SK-N-SH (cell line): ENCODE results near the gene GNAT2. TPM values are rescaled to one million over a fixed set of nuclear protein-coding genes. Genes with fewer than 3 reads are reported as not detected.
A peak's percentile ranks its signal among the peaks of the same experiment; 100 is the strongest.

Experiments
- CTCF ChIA-PET: fragments of 300-600, 350-600 bp; formaldehyde crosslinking; extraction: SDS; loops from one replicate; lab custom pipeline; 2021; lab: Yijun Ruan, JAX
- POLR2A ChIA-PET: fragments of 350-600 bp; sonication (Branson Sonifier 250); formaldehyde crosslinking; extraction: SDS; loops from one replicate; lab custom pipeline; 2020; ENCODE audit warnings: antibody characterized with exemption, inconsistent platforms; lab: Yijun Ruan, JAX
- DNase-seq: peaks from one replicate; pipeline ENCODE4 v3.0.0; 2012
- H2AFZ ChIP-seq: fragments of 200-600 bp; sonication (generic); 2 replicates; pipeline ENCODE4 v1.8.1; 2016; ENCODE audit warnings: antibody characterized with exemption, mild to moderate bottlenecking, low read depth
- H3F3A ChIP-seq: fragments of 200-600 bp; sonication (generic); replicated peaks from 2 replicates; pipeline ENCODE3; 2016; ENCODE audit warnings: antibody characterized with exemption, mild to moderate bottlenecking; ENCODE audit not compliant: insufficient read depth
- H3K27ac ChIP-seq, 2 experiments: fragments of 200-500 bp in 1 of 2; fragments of 200-600 bp in 1 of 2; sonication (Bioruptor generic) in 1 of 2; sonication (generic), shearing (Covaris generic) in 1 of 2; 2 replicates each; pipeline versions ENCODE4 v1.5.1 to v1.6.1; 2014 to 2016; ENCODE audit warnings: low read depth in 2 of 2, inconsistent platforms in 1 of 2, low read length in 1 of 2, mild to moderate bottlenecking in 1 of 2, mixed read lengths in 1 of 2
- H3K27me3 ChIP-seq: fragments of 200-600 bp; sonication (generic), shearing (Covaris generic); 2 replicates; pipeline ENCODE4 v1.6.1; 2016; ENCODE audit warnings: mixed run types; ENCODE audit not compliant: insufficient read depth
- H3K36me3 ChIP-seq, 2 experiments: fragments of 200-500 bp in 1 of 2; fragments of 200-600 bp in 1 of 2; sonication (Bioruptor generic) in 1 of 2; sonication (generic) in 1 of 2; replicated peaks in 1 of 2; 2 replicates each; pipeline versions ENCODE3 to v1.5.1; 2014 to 2016; ENCODE audit warnings: low read length in 1 of 2, mild to moderate bottlenecking in 1 of 2; ENCODE audit not compliant: insufficient read depth in 2 of 2, control insufficient read depth in 1 of 2
- H3K4me1 ChIP-seq, 2 experiments: fragments of 200-500 bp in 1 of 2; fragments of 200-600 bp in 1 of 2; sonication (Bioruptor generic) in 1 of 2; sonication (generic), shearing (Covaris generic) in 1 of 2; 2 replicates each; pipeline versions ENCODE4 v1.5.1 to v1.6.1; 2014 to 2016; ENCODE audit warnings: low read depth in 1 of 2, low read length in 1 of 2, mixed run types in 1 of 2; ENCODE audit not compliant: insufficient read depth in 2 of 2, control insufficient read depth in 1 of 2
- H3K4me2 ChIP-seq: fragments of 200-600 bp; sonication (generic), shearing (Covaris generic); 2 replicates; pipeline ENCODE4 v1.6.1; 2017; ENCODE audit warnings: mixed run types
- H3K4me3 ChIP-seq, 2 experiments: fragments of 200-500 bp in 1 of 2; fragments of 200-600 bp in 1 of 2; sonication (Bioruptor generic) in 1 of 2; sonication (generic), shearing (Covaris generic) in 1 of 2; 2 replicates each; pipeline versions ENCODE4 v1.5.1 to v1.8.1; 2014 to 2016; ENCODE audit warnings: low read depth in 2 of 2, inconsistent platforms in 1 of 2, low read length in 1 of 2, mild to moderate bottlenecking in 1 of 2, mixed read lengths in 1 of 2, moderate library complexity in 1 of 2
- H3K79me2 ChIP-seq: fragments of 200-600 bp; sonication (generic); 2 replicates; pipeline ENCODE4 v1.8.1; 2017; ENCODE audit warnings: mild to moderate bottlenecking; ENCODE audit not compliant: insufficient read depth
- H3K9ac ChIP-seq: fragments of 200-600 bp; sonication (generic); 2 replicates; pipeline ENCODE4 v1.6.1; 2017; ENCODE audit warnings: mixed run types
- H3K9me2 ChIP-seq: fragments of 200-600 bp; sonication (generic); 2 replicates; pipeline ENCODE4 v1.6.1; 2017; ENCODE audit warnings: mixed run types
- H3K9me3 ChIP-seq: fragments of 200-600 bp; sonication (generic); 2 replicates; pipeline ENCODE4 v1.6.1; 2017; ENCODE audit warnings: mixed run types, mild to moderate bottlenecking, moderate library complexity
- H4K20me1 ChIP-seq: fragments of 200-600 bp; sonication (generic); 2 replicates; pipeline ENCODE4 v1.6.1; 2017; ENCODE audit warnings: mild to moderate bottlenecking, mixed run types; ENCODE audit not compliant: insufficient read depth
- CTCF ChIP-seq: fragments of 200-600 bp; sonication (generic); IDR thresholded peaks from 2 replicates; pipeline ENCODE4 v1.6.1; 2017; ENCODE audit warnings: antibody characterized with exemption, mild to moderate bottlenecking, moderate library complexity
- EP300 ChIP-seq, 2 experiments: IDR thresholded peaks; 2 replicates each; pipeline versions ENCODE4 v1.4.0 to v1.6.1; 2012; ENCODE audit warnings: borderline replicate concordance in 1 of 2, low read depth in 1 of 2, low read length in 1 of 2
- EZH2phosphoT487 ChIP-seq: fragments of 200-600 bp; sonication (generic); IDR thresholded peaks from 2 replicates; pipeline ENCODE4 v1.6.1; 2017; ENCODE audit warnings: low read depth, mixed run types, mild to moderate bottlenecking, antibody characterized with exemption, moderate library complexity, borderline replicate concordance
- FOSL2 ChIP-seq: IDR thresholded peaks from 2 replicates; pipeline ENCODE4 v1.4.0; 2012; ENCODE audit warnings: low read depth, mild to moderate bottlenecking, moderate library complexity, borderline replicate concordance
- FOXJ3 ChIP-seq: sonication (generic); formaldehyde crosslinking; IDR thresholded peaks from 2 replicates; pipeline ENCODE4 v1.5.1; 2020; ENCODE audit warnings: mild to moderate bottlenecking, missing genetic modification reagents
- GABPA ChIP-seq: IDR thresholded peaks from 2 replicates; pipeline ENCODE4 v1.4.0; 2012; ENCODE audit warnings: low read depth, mild to moderate bottlenecking
- GATA2 ChIP-seq: sonication (generic); formaldehyde crosslinking; IDR thresholded peaks from 2 replicates; pipeline ENCODE4 v1.5.0; 2020; ENCODE audit warnings: mild to moderate bottlenecking, missing genetic modification reagents
- JUND ChIP-seq: IDR thresholded peaks from 2 replicates; pipeline ENCODE4 v1.4.0; 2012
- MEF2A ChIP-seq: IDR thresholded peaks from 2 replicates; pipeline ENCODE4 v1.4.0; 2012; ENCODE audit warnings: low read depth, borderline replicate concordance
- NFIC ChIP-seq: IDR thresholded peaks from 2 replicates; pipeline ENCODE4 v1.4.0; 2012; ENCODE audit warnings: borderline replicate concordance
- POLR2AphosphoS5 ChIP-seq: IDR thresholded peaks from 2 replicates; pipeline ENCODE4 v1.6.1; 2012; ENCODE audit warnings: low read depth, low read length
- RAD21 ChIP-seq: IDR thresholded peaks from 2 replicates; pipeline ENCODE4 v1.6.1; 2012; ENCODE audit warnings: mild to moderate bottlenecking, low read length
- REST ChIP-seq: IDR thresholded peaks from 2 replicates; pipeline ENCODE4 v1.6.1; 2012; ENCODE audit warnings: mild to moderate bottlenecking, low read depth, low read length, moderate library complexity
- RFX5 ChIP-seq: IDR thresholded peaks from 2 replicates; pipeline ENCODE4 v1.6.1; 2012; ENCODE audit warnings: mild to moderate bottlenecking, improper control_type of control experiment, low read length
- RXRA ChIP-seq: IDR thresholded peaks from 2 replicates; pipeline ENCODE4 v1.4.0; 2012; ENCODE audit warnings: low read depth, mild to moderate bottlenecking, borderline replicate concordance
- SMC3 ChIP-seq: IDR thresholded peaks from 2 replicates; pipeline ENCODE4 v1.6.1; 2012; ENCODE audit warnings: low read depth, low read length, improper control_type of control experiment
- TCF12 ChIP-seq: IDR thresholded peaks from 2 replicates; pipeline ENCODE4 v1.4.0; 2012
- TEAD4 ChIP-seq: IDR thresholded peaks from 2 replicates; pipeline ENCODE4 v1.4.0; 2012; ENCODE audit warnings: mild to moderate bottlenecking, borderline replicate concordance; ENCODE audit not compliant: insufficient read depth
- USF1 ChIP-seq: IDR thresholded peaks from 2 replicates; pipeline ENCODE4 v1.4.0; 2012; ENCODE audit warnings: low read depth, borderline replicate concordance
- YY1 ChIP-seq: IDR thresholded peaks from 2 replicates; pipeline ENCODE4 v1.4.0; 2012; ENCODE audit warnings: low read depth, mild to moderate bottlenecking
- ZBTB33 ChIP-seq: IDR thresholded peaks from 2 replicates; pipeline ENCODE4 v1.4.0; 2012; ENCODE audit warnings: low read depth, borderline replicate concordance
- WGBS: methylation state at CpG from one replicate; pipeline ENCODE4 v1.1.6; 2017; ENCODE audit warnings: low lambda C conversion rate; 5-methylcytosine and 5-hydroxymethylcytosine counted together
- polyA plus RNA-seq, 3 experiments: library from polyadenylated mRNA; depleted of rRNA; stranded (reverse); fragments of >200 nt; gene quantifications; 2 replicates each; pipeline ENCODE4 v1.2.3, GENCODE V29; 2012
- TF ChIP-seq, protein P1 (sequence below): fragments of 150-350 bp; IDR thresholded peaks from 2 replicates; pipeline ENCODE4 v1.6.1; 2017; ENCODE audit warnings: antibody characterized with exemption, low read length, low read depth, borderline replicate concordance
- TF ChIP-seq, protein P2 (sequence below): IDR thresholded peaks from 2 replicates; pipeline ENCODE4 v1.4.0; 2012; ENCODE audit warnings: low read depth

Gene GNAT2
- polyA plus RNA-seq, 1 of the 3 experiments (the other 2 are of a cell fraction), result 0.16 TPM

GRCh38 chr1:109643385-109644230 lies 24.2 kb upstream of the GNAT2 start:
- Histone ChIP-seq H3K9ac (no peak overlapping the region), H3K4me2 (no peak overlapping the region), H3K27ac (peak overlapping the region in 1 of 2 experiments; percentile 29; a peak in 1 of 4 replicates), H3K27me3 (no peaks in the 10 kb centered on the region), H3K4me1 (peaks cover 0 to 41% of the 10 kb centered on the region in 2 experiments; a peak in 2 of 4 replicates), H3K79me2 (no peaks in the 10 kb centered on the region), H4K20me1 (no peaks in the 10 kb centered on the region), H3K9me2 (no peaks in the 10 kb centered on the region), H3F3A (peaks cover 4% of the 10 kb centered on the region), H2AFZ (no peak overlapping the region), H3K4me3 (no peak overlapping the region), H3K36me3 (no peaks in the 10 kb centered on the region), H3K9me3 (no peaks in the 10 kb centered on the region)
- ChIA-PET CTCF (interaction anchor here (1.0 to 11.4 kb wide), 7 partner anchors 16 to 341 kb away, joined by 3 to 297 read pairs (median 5); partner anchors contain the start of genes AHCYL1, GNAI3 and GPR61), POLR2A (interaction anchor here (1.2 kb wide), 1 partner anchor 8 kb away, joined by 3 read pairs; no protein-coding TSS in a partner anchor)
- 83% methylated on average over 21 of the region's 32 CpGs for WGBS
- peak; percentile 49 for DNase-seq
- peak; percentile 70 for TF ChIP-seq CTCF
- no peak for TF ChIP-seq REST
- no peak for TF ChIP-seq ZBTB33
- TF ChIP-seq FOSL2, result no peak
- no peak for TF ChIP-seq EP300 (IDR thresholded peaks at IDR 0.05; ENCODE audit: borderline replicate concordance in 1 of 2, low read depth in 1 of 2, low read length in 1 of 2)
- no peak for TF ChIP-seq GATA2 (CRISPR knock-in tag)
- peak; percentile 44 for TF ChIP-seq SMC3
- no peak for TF ChIP-seq YY1
- no peak for TF ChIP-seq TCF12
- TF ChIP-seq MEF2A, result no peak
- TF ChIP-seq GABPA, result no peak
- TF ChIP-seq RFX5, result no peak
- TF ChIP-seq NFIC, result no peak
- no peak for TF ChIP-seq FOXJ3 (CRISPR knock-in tag)
- TF ChIP-seq, protein P1, sequence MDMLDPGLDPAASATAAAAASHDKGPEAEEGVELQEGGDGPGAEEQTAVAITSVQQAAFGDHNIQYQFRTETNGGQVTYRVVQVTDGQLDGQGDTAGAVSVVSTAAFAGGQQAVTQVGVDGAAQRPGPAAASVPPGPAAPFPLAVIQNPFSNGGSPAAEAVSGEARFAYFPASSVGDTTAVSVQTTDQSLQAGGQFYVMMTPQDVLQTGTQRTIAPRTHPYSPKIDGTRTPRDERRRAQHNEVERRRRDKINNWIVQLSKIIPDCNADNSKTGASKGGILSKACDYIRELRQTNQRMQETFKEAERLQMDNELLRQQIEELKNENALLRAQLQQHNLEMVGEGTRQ, result no peak
- TF ChIP-seq USF1, result no peak
- peak; percentile 43 for TF ChIP-seq RAD21
- no peak for TF ChIP-seq JUND
- no peak for TF ChIP-seq TEAD4
- TF ChIP-seq, protein P2, sequence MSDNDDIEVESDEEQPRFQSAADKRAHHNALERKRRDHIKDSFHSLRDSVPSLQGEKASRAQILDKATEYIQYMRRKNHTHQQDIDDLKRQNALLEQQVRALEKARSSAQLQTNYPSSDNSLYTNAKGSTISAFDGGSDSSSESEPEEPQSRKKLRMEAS, result no peak
- no peak for TF ChIP-seq POLR2AphosphoS5
- no peak for TF ChIP-seq EZH2phosphoT487
- TF ChIP-seq RXRA, result no peak
